Measurements from ENCODE around the gene ZC3H10.

The ZC3H10 gene

GRCh38 chr12:56126732-56127239, 8.7 kb downstream of the ZC3H10 start:
- Histone ChIP-seq H2AFZ (peak overlapping the region; percentile 66), H3K27ac (peak overlapping the region; percentile 76), H3K4me2 (ENCODE audit: low read length) (peak overlapping the region; percentile 48), H3K9me3 (ENCODE audit: control insufficient read depth, low read length) (no peaks in the 10 kb centered on the region), H3K4me3 (ENCODE audit: low read depth, low read length) (peak overlapping the region; percentile 22), H3K9ac (no peak overlapping the region), H3K27me3 (ENCODE audit: control insufficient read depth, insufficient read depth, low read length) (no peaks in the 10 kb centered on the region), H3K4me1 (peaks cover 17% of the 10 kb centered on the region), H3K36me3 (ENCODE audit: control insufficient read depth, insufficient read depth, low read length) (no peaks in the 10 kb centered on the region), H3K79me2 (no peaks in the 10 kb centered on the region)
- no peak for TF ChIP-seq CTCF (IDR thresholded peaks at IDR 0.05)

- no peaks in the 10 kb centered on the region for H3K36me3 ChIP-seq (ENCODE audit: control insufficient read depth, insufficient read depth, low read length)
- no peaks in the 10 kb centered on the region for H3K27me3 ChIP-seq (ENCODE audit: control insufficient read depth, insufficient read depth, low read length)
- peak overlapping the region; percentile 90 for H3K4me2 ChIP-seq (ENCODE audit: low read length)
- H3K9ac ChIP-seq: no peak overlapping the region
- H3K9me3 ChIP-seq (ENCODE audit: control insufficient read depth, low read length): no peaks in the 10 kb centered on the region
- peak overlapping the region; percentile 55 for H3K27ac ChIP-seq
- peak overlapping the region; percentile 82 for H3K4me3 ChIP-seq (ENCODE audit: low read depth, low read length)
- no peak overlapping the region for H2AFZ ChIP-seq
- TF ChIP-seq CTCF (IDR thresholded peaks at IDR 0.05): no peak
- H3K4me1 ChIP-seq: peaks cover 17% of the 10 kb centered on the region
- H3K79me2 ChIP-seq: no peaks in the 10 kb centered on the region
Observed at GRCh38 chr12:56127485-56127887, 9.4 kb downstream of the ZC3H10 start.

- no peak within 1 kb of the TSS for H3K9ac ChIP-seq
- H3K4me2 ChIP-seq (ENCODE audit: low read length): peak within 1 kb of the TSS; percentile 90
- peak within 1 kb of the TSS; percentile 57 for H3K27ac ChIP-seq
- peak within 1 kb of the TSS; percentile 72 for H2AFZ ChIP-seq
- H3K36me3 ChIP-seq (ENCODE audit: control insufficient read depth, insufficient read depth, low read length): no peaks in the 10 kb centered on the region
- H3K27me3 ChIP-seq (ENCODE audit: control insufficient read depth, insufficient read depth, low read length): no peaks in the 10 kb centered on the region
- peak within 1 kb of the TSS; percentile 82 for H3K4me3 ChIP-seq (ENCODE audit: low read depth, low read length)
- no peaks in the 10 kb centered on the region for H3K79me2 ChIP-seq
- H3K9me3 ChIP-seq (ENCODE audit: control insufficient read depth, low read length): no peaks in the 10 kb centered on the region
- H3K4me1 ChIP-seq: peaks cover 17% of the 10 kb centered on the region
- TF ChIP-seq CTCF (IDR thresholded peaks at IDR 0.05): no peak
Observed at GRCh38 chr12:56127888-56128669, 10.0 kb downstream of the ZC3H10 start, which contains the start of gene ESYT1. Gene ESYT1 (plus strand): TSS chr12:56128267. CDS start chr12:56128320, 53 bp downstream.

GRCh38 chr12:56128670-56129205, 10.7 kb downstream of the ZC3H10 start:
- no peak for TF ChIP-seq CTCF (IDR thresholded peaks at IDR 0.05)
- Histone ChIP-seq H3K27ac (peak overlapping the region; percentile 57), H3K9me3 (ENCODE audit: control insufficient read depth, low read length) (no peaks in the 10 kb centered on the region), H3K4me2 (ENCODE audit: low read length) (peak overlapping the region; percentile 90), H3K27me3 (ENCODE audit: control insufficient read depth, insufficient read depth, low read length) (no peaks in the 10 kb centered on the region), H3K4me3 (ENCODE audit: low read depth, low read length) (peak overlapping the region; percentile 82), H3K79me2 (no peaks in the 10 kb centered on the region), H3K36me3 (ENCODE audit: control insufficient read depth, insufficient read depth, low read length) (no peaks in the 10 kb centered on the region), H3K4me1 (peaks cover 17% of the 10 kb centered on the region), H2AFZ (peak overlapping the region; percentile 72), H3K9ac (no peak overlapping the region)
